Transverse colon (tissue), 4 donors: ENCODE data around the gene RRP8. TPM values are rescaled to one million over a fixed set of nuclear protein-coding genes. Genes with fewer than 3 reads are reported as not detected.

Source experiments
- DNase-seq: peaks from one replicate; pipeline ENCODE4 v3.0.0-alpha.2; 2019
- H3K27ac ChIP-seq, 4 donors: fragments of 200-600 bp; sonication (generic); 2 replicates each; pipeline ENCODE4 v1.5.1; 2016 to 2018; ENCODE audit warnings: inconsistent platforms in 4 of 4
- H3K27me3 ChIP-seq: fragments of 200-600 bp; sonication (generic); 2 replicates; pipeline ENCODE4 v1.5.1; 2017; ENCODE audit warnings: inconsistent platforms
- H3K36me3 ChIP-seq, 4 donors: fragments of 200-600 bp; sonication (generic); 2 replicates each; pipeline ENCODE4 v1.5.1; 2017 to 2019; ENCODE audit warnings: inconsistent platforms in 4 of 4
- H3K4me1 ChIP-seq, 4 donors: fragments of 200-600 bp; sonication (generic); 2 replicates each; pipeline ENCODE4 v1.5.1; 2017 to 2020; ENCODE audit warnings: inconsistent platforms in 4 of 4
- H3K4me3 ChIP-seq, 4 donors: fragments of 200-600 bp; sonication (generic); 1 replicate in 1 of 4; 2 replicates in 3 of 4; pipeline versions ENCODE4 v1.5.1 to v1.6.1; 2017 to 2019; ENCODE audit warnings: inconsistent platforms in 4 of 4
- H3K9me3 ChIP-seq, 2 donors: fragments of 200-600 bp; sonication (generic); 2 replicates each; pipeline ENCODE4 v1.5.1; 2017 to 2019; ENCODE audit warnings: inconsistent platforms in 2 of 2
- EP300 ChIP-seq: sonication (generic); formaldehyde crosslinking; IDR thresholded peaks from one replicate; pipeline ENCODE4 v1.6.1; 2017; ENCODE audit warnings: antibody characterized with exemption, low read depth
- POLR2A ChIP-seq: fragments of 450-650 bp; IDR thresholded peaks from one replicate; pipeline ENCODE4 v1.6.1; 2016; ENCODE audit warnings: antibody characterized with exemption, mild to moderate bottlenecking, moderate library complexity
- POLR2AphosphoS5 ChIP-seq, 3 donors: sonication (generic); formaldehyde crosslinking; IDR thresholded peaks; one replicate each; pipeline ENCODE4 v1.6.1; 2016; ENCODE audit warnings: antibody characterized with exemption in 3 of 3
- WGBS, 2 donors: methylation state at CpG; one replicate each; pipeline ENCODE4 v1.1.5; 2018; ENCODE audit warnings: low coverage in 1 of 2; 5-methylcytosine and 5-hydroxymethylcytosine counted together
- in situ Hi-C, 4 donors: fragments of 200-750 bp; cut with MboI; loops; one replicate each; pipeline versions ENCODE4 v1.15.0 to v1.15.1; 2017; ENCODE audit warnings: low sequenced_read_pairs in 3 of 4, low pct_ligation_motif_present in 1 of 4, low pct_unique_long_range_greater_than_20kb in 1 of 4
- intact Hi-C: fragments of 100-400 bp; cut with DNase I; formaldehyde crosslinking; loops from one replicate; pipeline ENCODE4 v1.15.1; 2023; ENCODE audit warnings: low total_unique reads
- total RNA-seq, 4 donors: library from RNA; depleted of rRNA; stranded (reverse); fragments of >200 nt; gene quantifications; one replicate each; pipeline ENCODE4 v1.1.0, GENCODE V29; 2016
- TF ChIP-seq, protein P1 (sequence below), 5 experiments: fragments of 200-600 bp in 3 of 5; fragments of 450-650 bp in 2 of 5; sonication (generic) in 3 of 5; IDR thresholded peaks; 1 replicate in 2 of 5; 2 replicates in 3 of 5; pipeline ENCODE4 v1.5.1; 2016 to 2017; ENCODE audit warnings: antibody characterized with exemption in 5 of 5, inconsistent platforms in 3 of 5, mild to moderate bottlenecking in 2 of 5, moderate library complexity in 1 of 5

The RRP8 gene
- total RNA-seq, 4 donors from 2014 or later: 9.7 to 145 (median 48.2) TPM

DNA sequence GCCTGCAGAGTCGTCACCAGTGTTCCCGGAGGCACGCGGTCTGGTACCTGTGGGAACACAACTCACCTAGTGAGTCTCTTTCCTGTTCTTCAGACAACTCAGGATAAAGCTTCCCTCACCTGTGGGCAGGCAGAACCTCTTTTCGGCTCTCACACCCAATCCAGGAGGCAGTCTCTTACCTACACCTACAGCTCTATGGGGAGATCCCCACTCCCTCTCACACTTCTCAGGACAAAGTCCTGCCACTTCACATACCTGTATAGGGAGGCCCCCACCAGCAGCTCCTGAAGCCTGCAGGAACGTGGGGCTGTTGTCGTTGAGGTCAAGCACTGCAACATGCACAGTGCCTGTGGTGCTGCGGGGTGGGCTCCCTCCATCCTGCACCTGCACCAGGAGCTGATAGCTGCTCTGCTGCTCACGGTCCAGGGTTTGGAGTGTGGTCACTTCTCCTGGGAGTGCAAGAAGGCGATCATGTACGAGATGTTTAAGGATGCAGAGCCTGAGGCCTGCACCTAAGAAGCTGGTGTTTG, 28.0 kb upstream of the RRP8 start:
- H3K9me3 ChIP-seq: no peaks in the 10 kb centered on the region
- no peak for DNase-seq
- peaks cover 14 to 18% (median 16%) of the 10 kb centered on the region in 4 donors for H3K4me1 ChIP-seq
- H3K27ac ChIP-seq: no peak overlapping the region
- TF ChIP-seq, protein P1, sequence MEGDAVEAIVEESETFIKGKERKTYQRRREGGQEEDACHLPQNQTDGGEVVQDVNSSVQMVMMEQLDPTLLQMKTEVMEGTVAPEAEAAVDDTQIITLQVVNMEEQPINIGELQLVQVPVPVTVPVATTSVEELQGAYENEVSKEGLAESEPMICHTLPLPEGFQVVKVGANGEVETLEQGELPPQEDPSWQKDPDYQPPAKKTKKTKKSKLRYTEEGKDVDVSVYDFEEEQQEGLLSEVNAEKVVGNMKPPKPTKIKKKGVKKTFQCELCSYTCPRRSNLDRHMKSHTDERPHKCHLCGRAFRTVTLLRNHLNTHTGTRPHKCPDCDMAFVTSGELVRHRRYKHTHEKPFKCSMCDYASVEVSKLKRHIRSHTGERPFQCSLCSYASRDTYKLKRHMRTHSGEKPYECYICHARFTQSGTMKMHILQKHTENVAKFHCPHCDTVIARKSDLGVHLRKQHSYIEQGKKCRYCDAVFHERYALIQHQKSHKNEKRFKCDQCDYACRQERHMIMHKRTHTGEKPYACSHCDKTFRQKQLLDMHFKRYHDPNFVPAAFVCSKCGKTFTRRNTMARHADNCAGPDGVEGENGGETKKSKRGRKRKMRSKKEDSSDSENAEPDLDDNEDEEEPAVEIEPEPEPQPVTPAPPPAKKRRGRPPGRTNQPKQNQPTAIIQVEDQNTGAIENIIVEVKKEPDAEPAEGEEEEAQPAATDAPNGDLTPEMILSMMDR (IDR thresholded peaks at IDR 0.05): no peak
- no peak for TF ChIP-seq EP300
- no peak for TF ChIP-seq POLR2A
- H3K4me3 ChIP-seq: no peak overlapping the region
- intact Hi-C loops: no loop called here
- WGBS, 2 donors: 85 to 87% methylated on average over 3 to 11 of the region's 11 CpGs
- in situ Hi-C loops: no loop called here
- no peaks in the 10 kb centered on the region for H3K27me3 ChIP-seq
- no peaks in the 10 kb centered on the region for H3K36me3 ChIP-seq

DNA sequence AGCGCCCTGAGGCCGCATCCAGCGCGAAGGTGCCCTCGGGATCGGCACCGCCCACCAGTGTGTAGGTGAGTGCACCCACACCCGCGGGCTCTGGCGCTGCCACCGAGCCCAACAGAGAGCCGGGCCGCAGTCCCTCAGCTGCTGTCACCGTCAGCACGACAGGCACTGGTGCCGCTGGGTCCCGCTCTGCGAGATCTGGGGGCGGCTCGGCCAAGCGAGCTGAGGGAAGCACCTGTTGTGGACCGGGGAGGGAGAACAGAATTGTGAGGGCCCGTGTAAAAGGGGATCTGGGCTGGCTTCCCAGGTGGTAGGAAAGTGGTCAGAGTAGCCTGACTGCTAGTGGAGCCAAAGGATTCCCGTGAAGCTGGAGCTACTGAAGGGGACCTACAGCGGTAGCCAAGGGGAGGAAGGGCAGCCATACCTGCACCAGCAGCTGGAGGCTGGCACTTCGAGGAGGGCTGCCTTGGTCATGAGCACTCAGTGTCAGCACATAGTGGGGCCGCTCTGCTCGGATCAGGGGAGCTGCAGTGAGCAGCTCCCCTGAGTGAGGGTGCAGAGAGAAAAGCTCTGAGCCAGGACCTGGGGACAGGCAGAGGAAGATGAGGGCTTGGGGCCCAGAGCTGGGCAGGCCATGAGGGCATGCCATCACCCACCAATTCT, 27.3 kb upstream of the RRP8 start:
- WGBS, 2 donors: 85% methylated on average over 26 of the region's 28 CpGs; no CpG with 5 or more reads in 1 of the 2 donors
- H3K4me1 ChIP-seq: peaks cover 9 to 13% (median 11%) of the 10 kb centered on the region in 4 donors
- no peaks in the 10 kb centered on the region for H3K9me3 ChIP-seq
- in situ Hi-C loops (no loop called here), intact Hi-C loops (no loop called here)
- DNase-seq: no peak
- TF ChIP-seq POLR2AphosphoS5 (IDR thresholded peaks at IDR 0.05) (no peak), EP300 (no peak), POLR2A (no peak)
- TF ChIP-seq, protein P1 (IDR thresholded peaks at IDR 0.05): no peak
- no peak overlapping the region for H3K27ac ChIP-seq
- H3K36me3 ChIP-seq: no peaks in the 10 kb centered on the region
- H3K4me3 ChIP-seq: peak overlapping the region in 3 of 4 donors; percentile 4 to 36 (median 29)
- H3K27me3 ChIP-seq: no peaks in the 10 kb centered on the region

DNA sequence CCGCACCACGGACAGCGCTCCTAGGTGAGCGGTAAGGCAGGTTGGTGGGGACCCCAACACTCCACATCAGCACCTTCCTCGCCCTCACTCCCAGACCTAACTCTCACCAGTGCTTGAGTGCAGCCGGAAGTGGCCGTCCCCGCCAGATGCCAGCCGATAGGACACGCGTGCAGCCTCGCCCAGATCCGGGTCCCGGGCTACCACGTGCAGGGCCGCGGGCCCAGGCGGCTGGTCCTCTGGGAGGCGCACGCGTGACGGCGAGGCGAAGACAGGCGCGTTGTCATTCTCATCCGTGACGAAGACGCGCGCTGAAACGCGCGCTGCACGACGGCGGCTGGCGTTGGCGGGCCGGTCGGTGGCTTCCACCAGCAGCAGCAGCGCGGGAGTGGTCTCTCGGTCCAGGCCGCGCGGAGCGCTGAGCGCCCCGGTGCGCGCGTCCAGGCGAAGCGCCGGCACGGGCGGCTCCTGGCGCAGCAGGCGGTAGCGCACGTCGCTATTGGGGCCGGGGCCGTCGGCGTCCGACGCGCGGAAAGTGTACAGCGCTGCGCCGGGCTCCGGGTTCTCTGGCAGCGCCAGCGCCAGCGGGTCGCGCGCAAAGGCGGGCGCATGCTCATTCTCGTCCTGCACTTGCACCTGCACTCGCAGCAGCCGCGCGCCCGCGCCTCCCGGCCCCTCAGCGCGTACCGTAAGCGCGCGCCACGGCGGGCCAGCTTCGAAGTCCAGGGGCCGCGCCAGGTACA, 26.6 kb upstream of the RRP8 start:
- DNase-seq: peak; percentile 26
- in situ Hi-C loops: no loop called here

DNA sequence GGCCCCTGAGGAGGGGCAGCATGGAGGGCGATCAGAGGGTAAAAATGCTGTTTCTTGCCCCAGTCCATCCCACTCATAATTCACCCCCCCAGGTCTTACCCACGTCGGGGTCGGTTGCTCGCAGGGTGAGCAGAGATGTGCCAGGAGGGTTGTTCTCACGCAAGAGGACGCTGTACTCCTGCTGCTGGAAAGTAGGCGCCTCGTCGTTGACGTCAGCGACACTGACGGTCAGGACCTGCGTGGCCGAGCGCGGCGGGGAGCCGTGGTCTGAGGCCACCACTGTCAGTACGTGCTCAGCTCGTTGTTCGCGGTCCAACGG, 26.1 kb upstream of the RRP8 start:
- DNase-seq: no peak
- 97% methylated on average over 24 of the region's 24 CpGs; no CpG with 5 or more reads in 1 of the 2 donors for WGBS, 2 donors
- H3K9me3 ChIP-seq: no peaks in the 10 kb centered on the region

More for the DNA sequence above, 26.6 kb upstream of the RRP8 start:
- 80% methylated on average over 34 of the region's 102 CpGs; no CpG with 5 or more reads in 1 of the 2 donors for WGBS, 2 donors
- H3K36me3 ChIP-seq: no peaks in the 10 kb centered on the region
- intact Hi-C loops: no loop called here
- peak overlapping the region in 3 of 4 donors; percentile 4 to 36 (median 29) for H3K4me3 ChIP-seq
- H3K27me3 ChIP-seq: no peaks in the 10 kb centered on the region
- no peak for TF ChIP-seq EP300
- no peak for TF ChIP-seq POLR2AphosphoS5 (IDR thresholded peaks at IDR 0.05)
- no peak overlapping the region for H3K27ac ChIP-seq
- H3K9me3 ChIP-seq: no peaks in the 10 kb centered on the region
- peaks cover 2 to 6% (median 4%) of the 10 kb centered on the region in 4 donors for H3K4me1 ChIP-seq

More for the DNA sequence above, 26.1 kb upstream of the RRP8 start:
- H3K27me3 ChIP-seq: no peaks in the 10 kb centered on the region
- in situ Hi-C loops: no loop called here
- H3K27ac ChIP-seq: no peak overlapping the region
- no peaks in the 10 kb centered on the region for H3K36me3 ChIP-seq
- no peak overlapping the region for H3K4me3 ChIP-seq
- H3K4me1 ChIP-seq: peaks cover 0 to under 1% (median 0%) of the 10 kb centered on the region in 4 donors
- intact Hi-C loops: no loop called here
- TF ChIP-seq EP300 (no peak), POLR2A (no peak), POLR2AphosphoS5 (IDR thresholded peaks at IDR 0.05) (no peak)
- TF ChIP-seq, protein P1 (IDR thresholded peaks at IDR 0.05): no peak
